IPS-NIHi11 (cell line): Measurements from ENCODE around the gene PPIP5K1.

Experiments used
- DNase-seq: peaks from one replicate; pipeline ENCODE4 v3.0.0; 2012; ENCODE audit warnings: mixed read lengths, low spot score

The PPIP5K1 gene

GRCh38 chr15:43488790-43489189 is 101.2 kb downstream of the PPIP5K1 start:
- DNase-seq, result no peak

DNA sequence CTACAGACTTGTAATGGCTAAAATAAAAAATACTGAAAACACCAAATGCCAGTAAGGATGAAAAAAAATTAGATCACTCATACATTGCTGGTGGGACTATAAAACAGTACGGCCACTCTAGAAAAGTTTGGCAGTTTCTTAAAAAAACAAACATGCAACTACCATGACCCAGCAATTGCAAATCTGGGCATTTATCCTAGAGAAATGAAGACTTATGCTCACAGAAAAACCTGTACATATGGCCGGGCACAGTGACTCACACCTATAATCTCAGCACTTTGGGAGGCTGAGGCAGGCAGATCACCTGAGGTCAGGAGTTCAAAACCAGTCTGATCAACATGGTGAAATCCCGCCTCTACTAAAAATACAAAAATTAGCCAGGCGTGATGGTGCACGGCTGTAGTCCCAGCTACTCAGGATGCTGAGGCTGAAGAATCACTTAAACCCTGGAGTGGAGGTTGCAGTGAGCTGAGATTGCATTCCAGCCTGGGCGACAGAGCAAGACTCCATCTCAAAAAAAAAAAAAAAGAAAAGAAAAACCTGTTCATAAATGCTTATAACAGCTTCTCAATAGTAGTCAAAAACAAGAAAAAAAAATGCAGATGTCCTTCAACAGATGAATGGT is 102.6 kb downstream of the PPIP5K1 start:
- DNase-seq, result no peak

GRCh38 chr15:43484455-43484854 is 105.6 kb downstream of the PPIP5K1 start:
- DNase-seq, result no peak
